Measurements from ENCODE around the gene NCAM2. TPM values are rescaled to one million over a fixed set of nuclear protein-coding genes. Genes with fewer than 3 reads are reported as not detected.

The NCAM2 gene
- total RNA-seq, 1 donor from 2014 or later: 7.2 TPM

- Histone ChIP-seq H3K4me1 (no peaks in the 10 kb centered on the region), H3K27ac (no peak overlapping the region), H3K36me3 (no peaks in the 10 kb centered on the region), H3K27me3 (no peaks in the 10 kb centered on the region), H3K4me3 (no peak overlapping the region), H3K9me3 (no peaks in the 10 kb centered on the region)
- TF ChIP-seq, protein P1, sequence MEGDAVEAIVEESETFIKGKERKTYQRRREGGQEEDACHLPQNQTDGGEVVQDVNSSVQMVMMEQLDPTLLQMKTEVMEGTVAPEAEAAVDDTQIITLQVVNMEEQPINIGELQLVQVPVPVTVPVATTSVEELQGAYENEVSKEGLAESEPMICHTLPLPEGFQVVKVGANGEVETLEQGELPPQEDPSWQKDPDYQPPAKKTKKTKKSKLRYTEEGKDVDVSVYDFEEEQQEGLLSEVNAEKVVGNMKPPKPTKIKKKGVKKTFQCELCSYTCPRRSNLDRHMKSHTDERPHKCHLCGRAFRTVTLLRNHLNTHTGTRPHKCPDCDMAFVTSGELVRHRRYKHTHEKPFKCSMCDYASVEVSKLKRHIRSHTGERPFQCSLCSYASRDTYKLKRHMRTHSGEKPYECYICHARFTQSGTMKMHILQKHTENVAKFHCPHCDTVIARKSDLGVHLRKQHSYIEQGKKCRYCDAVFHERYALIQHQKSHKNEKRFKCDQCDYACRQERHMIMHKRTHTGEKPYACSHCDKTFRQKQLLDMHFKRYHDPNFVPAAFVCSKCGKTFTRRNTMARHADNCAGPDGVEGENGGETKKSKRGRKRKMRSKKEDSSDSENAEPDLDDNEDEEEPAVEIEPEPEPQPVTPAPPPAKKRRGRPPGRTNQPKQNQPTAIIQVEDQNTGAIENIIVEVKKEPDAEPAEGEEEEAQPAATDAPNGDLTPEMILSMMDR (IDR thresholded peaks at IDR 0.05): no peak
- no peak for DNase-seq (ENCODE audit: low spot score in 2 of 2)
- intact Hi-C loops (cut with DNase I): no loop called here
Observed at GRCh38 chr21:21122680-21123079, 124.5 kb downstream of the NCAM2 start.

GRCh38 chr21:21132390-21132789 lies 134.2 kb downstream of the NCAM2 start:
- H3K9me3 ChIP-seq: no peaks in the 10 kb centered on the region
- H3K4me1 ChIP-seq: no peaks in the 10 kb centered on the region
- intact Hi-C loops (cut with DNase I): no loop called here
- no peak for DNase-seq (ENCODE audit: low spot score in 2 of 2)
- no peaks in the 10 kb centered on the region for H3K36me3 ChIP-seq
- no peak overlapping the region for H3K27ac ChIP-seq
- no peaks in the 10 kb centered on the region for H3K27me3 ChIP-seq
- TF ChIP-seq, protein P1 (IDR thresholded peaks at IDR 0.05): no peak
- no peak overlapping the region for H3K4me3 ChIP-seq

DNA sequence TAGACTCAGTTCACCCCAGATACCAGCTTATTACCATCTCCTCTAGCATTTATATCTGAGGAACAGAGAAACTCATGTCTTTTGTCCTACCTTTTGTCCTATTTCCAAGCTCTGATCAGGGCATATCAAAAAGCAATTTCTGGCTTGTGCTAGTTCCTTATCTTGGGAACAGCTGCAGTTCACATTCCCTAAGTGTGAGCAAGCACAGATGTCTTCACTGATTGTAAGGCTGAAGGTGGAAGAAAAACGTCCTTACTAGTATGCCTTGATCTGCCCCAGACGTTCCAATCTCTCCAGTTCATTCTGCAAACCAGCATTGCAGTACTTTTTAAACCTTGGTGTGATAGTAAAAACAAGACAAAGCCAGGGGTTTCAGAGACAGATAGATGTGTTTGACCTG lies 139.8 kb downstream of the NCAM2 start:
- no peak for DNase-seq (ENCODE audit: low spot score in 2 of 2)
- TF ChIP-seq, protein P1 (IDR thresholded peaks at IDR 0.05): no peak
- Histone ChIP-seq H3K9me3 (no peaks in the 10 kb centered on the region), H3K36me3 (no peaks in the 10 kb centered on the region), H3K4me1 (no peaks in the 10 kb centered on the region), H3K4me3 (no peak overlapping the region), H3K27me3 (no peaks in the 10 kb centered on the region), H3K27ac (no peak overlapping the region)
- intact Hi-C loops (cut with DNase I): no loop called here

GRCh38 chr21:21146587-21147373 lies 148.6 kb downstream of the NCAM2 start:
- H3K9me3 ChIP-seq: no peaks in the 10 kb centered on the region
- no peak overlapping the region for H3K27ac ChIP-seq
- H3K36me3 ChIP-seq: no peaks in the 10 kb centered on the region
- no peak overlapping the region for H3K4me3 ChIP-seq
- H3K27me3 ChIP-seq: no peaks in the 10 kb centered on the region
- intact Hi-C loops (cut with DNase I): no loop called here
- no peak for DNase-seq (ENCODE audit: low spot score in 2 of 2)
- TF ChIP-seq, protein P1 (IDR thresholded peaks at IDR 0.05): no peak
- no peaks in the 10 kb centered on the region for H3K4me1 ChIP-seq

DNA sequence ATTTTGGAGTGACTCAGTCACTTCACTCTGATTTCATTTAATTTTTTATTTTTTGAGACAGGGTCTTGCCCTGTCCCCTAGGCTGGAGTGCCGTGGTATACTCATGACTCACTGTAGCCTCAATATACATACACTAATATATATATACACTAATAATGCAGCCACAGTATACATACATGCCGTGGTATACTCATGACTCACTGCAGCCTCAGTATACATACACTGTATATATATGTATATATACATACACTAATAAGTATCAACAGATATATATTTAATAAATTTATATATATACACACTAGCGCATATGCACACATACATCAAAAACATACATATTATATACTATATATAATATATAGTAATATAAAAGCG lies 149.2 kb downstream of the NCAM2 start:
- H3K27ac ChIP-seq: no peak overlapping the region
- no peaks in the 10 kb centered on the region for H3K4me1 ChIP-seq
- no peaks in the 10 kb centered on the region for H3K36me3 ChIP-seq
- no peak for DNase-seq (ENCODE audit: low spot score in 2 of 2)
- intact Hi-C loops (cut with DNase I): no loop called here
- H3K9me3 ChIP-seq: no peaks in the 10 kb centered on the region
- no peak overlapping the region for H3K4me3 ChIP-seq
- H3K27me3 ChIP-seq: no peaks in the 10 kb centered on the region
- TF ChIP-seq, protein P1 (IDR thresholded peaks at IDR 0.05): no peak
